GM12892 (cell line): ENCODE measurements around the gene CINP.

ENCODE experiments used
- POLR2A ChIP-seq: IDR thresholded peaks from 2 replicates; pipeline ENCODE4 v1.6.1; 2011; ENCODE audit warnings: low read depth, low read length, control low read depth
- POLR2AphosphoS5 ChIP-seq: IDR thresholded peaks from 2 replicates; pipeline ENCODE4 v1.6.1; 2011; ENCODE audit warnings: low read depth, low read length, control low read depth
- TAF1 ChIP-seq: IDR thresholded peaks from 2 replicates; pipeline ENCODE4 v1.6.1; 2011; ENCODE audit warnings: low read depth, mild to moderate bottlenecking, control low read depth, low read length, borderline replicate concordance

DNA sequence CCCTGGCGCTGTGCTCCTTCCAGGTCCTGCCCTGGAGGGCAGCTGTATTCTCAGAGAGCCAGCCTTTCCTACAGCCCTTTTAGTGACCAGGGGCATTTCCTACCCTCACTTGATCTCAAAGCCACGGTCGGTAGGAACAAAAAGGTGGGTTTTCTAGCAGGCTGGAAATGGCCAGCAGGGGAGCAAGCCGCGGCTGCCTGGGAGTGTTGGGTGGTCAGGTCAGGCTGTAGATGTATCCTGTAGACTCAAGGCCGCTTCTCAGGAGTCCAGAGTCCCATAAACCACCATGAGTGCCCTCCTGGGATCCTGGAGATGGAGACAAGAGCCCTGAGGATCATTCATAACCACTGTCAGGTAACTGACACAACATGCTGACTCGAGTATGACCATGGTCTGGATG, 18.6 kb downstream of the CINP start:
- TF ChIP-seq TAF1 (no peak), POLR2A (no peak), POLR2AphosphoS5 (no peak)
